Measurements from ENCODE around the gene MRPL28.
"Not testable (repeated sequence)": the region's sequence is repeated elsewhere in the genome, so short reads cannot be mapped to it uniquely, and the experiment has no call there.

MRPL28 gene

DNA sequence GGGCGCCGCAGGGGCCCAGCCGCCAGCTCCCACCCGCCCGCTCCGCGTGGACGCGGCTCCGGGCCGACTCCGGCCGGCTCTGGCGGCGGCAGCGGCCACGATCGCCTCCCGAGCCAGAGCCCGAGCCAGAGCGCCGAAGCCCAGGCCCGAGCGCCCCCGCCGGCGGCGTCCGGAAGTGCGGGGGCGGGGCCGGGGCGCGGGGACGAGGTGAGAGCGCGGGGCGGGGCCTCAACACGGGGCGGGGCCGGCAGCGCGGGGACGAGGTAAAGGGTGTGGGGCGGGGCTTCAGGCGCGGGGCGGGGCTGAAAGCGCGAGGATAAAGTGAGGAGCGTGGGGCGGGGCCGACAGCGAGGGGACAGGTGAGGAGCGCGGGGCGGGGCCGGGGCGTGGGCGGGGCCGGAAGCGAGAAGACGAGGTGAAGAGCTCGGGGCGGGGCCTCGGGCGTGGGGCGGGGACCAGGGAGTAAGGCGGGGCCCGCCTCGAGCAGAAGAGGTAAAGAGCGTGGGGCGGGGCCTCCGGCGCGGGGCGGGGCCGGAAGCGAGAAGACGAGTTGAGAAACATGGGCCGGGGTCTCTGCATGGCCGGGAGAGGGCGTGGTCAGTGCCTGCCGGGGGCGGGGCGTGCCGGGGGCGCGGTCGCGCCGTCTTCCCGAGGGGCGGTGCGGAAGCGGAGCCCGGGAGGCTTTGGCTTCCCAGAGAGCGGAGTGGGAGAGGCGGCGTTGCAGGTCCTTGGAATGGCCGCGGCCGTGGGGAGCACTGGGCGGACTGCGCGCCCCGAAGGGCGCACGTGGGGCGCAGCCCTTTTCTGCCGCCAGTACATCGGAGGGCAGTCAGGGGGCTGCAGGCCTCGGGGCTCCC lies 17.6 kb downstream of the MRPL28 start, which contains the start of gene AXIN1:
TSS of gene AXIN1 (minus strand) at position 177 of the 857 bp plus-strand sequence. CDS start 5,698 bp downstream, outside the sequence.
- H3K9ac ChIP-seq (ENCODE audit: insufficient read length): peak within 1 kb of the TSS; percentile 85
- TF ChIP-seq EZH2 (IDR thresholded peaks at IDR 0.05) (no peak), FOXP2 (optimal IDR thresholded peaks at IDR 0.05; ENCODE audit: control extremely low read depth, extremely low read length, insufficient read depth) (no peak), POLR2AphosphoS5 (IDR thresholded peaks at IDR 0.05; ENCODE audit: borderline replicate concordance, low read depth, low read length) (no peak)
- peaks cover 9% of the 10 kb centered on the region for H3K36me3 ChIP-seq (ENCODE audit: insufficient read depth, low read length)
- H3K9me3 ChIP-seq (ENCODE audit: low read depth, low read length): no peaks in the 10 kb centered on the region
- H3K4me3 ChIP-seq: peak within 1 kb of the TSS; percentile 84
- no peak within 1 kb of the TSS for H3K27ac ChIP-seq
- peak; percentile 82 for DNase-seq (ENCODE audit: low read depth, low spot score)

DNA sequence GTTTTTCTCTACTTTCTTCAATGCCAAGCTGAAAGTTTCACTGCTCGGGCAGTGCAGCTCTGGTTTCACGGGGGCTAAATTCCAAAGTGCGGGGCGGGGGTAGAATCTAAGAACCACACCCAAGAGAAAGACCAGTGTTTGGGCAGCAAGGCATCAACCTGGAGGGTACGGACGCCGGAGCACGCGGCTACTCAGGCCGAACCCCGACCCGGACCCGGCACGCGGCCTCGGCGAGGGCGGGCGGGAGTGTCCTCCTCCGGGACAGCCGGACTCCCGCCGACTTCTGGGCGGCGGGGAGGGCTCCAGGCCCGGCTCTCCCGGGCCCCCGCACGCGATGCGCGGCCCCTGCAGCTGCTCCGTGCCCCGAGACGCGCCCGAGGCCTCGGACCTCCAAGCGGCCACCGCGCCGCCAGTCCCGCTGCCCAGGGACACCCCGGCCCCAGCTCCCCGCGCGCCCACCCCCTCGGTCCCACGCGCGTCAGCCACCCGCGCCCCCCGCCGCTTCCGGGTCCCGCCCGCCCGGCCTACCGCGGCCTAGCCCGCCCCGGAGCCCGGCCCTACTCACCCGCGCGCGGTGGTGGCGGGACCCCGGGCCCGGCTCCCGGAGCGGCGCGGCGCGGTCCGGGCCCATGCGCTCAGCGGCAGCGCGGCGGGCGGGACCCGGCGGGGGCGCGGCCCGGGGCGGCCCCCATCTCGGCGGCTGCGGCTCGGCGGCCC lies 18.4 kb downstream of the MRPL28 start:
- no peak for DNase-seq (ENCODE audit: low read depth, low spot score)
- Histone ChIP-seq H3K27ac (no peak overlapping the region), H3K9me3 (ENCODE audit: low read depth, low read length) (no peaks in the 10 kb centered on the region), H3K36me3 (ENCODE audit: insufficient read depth, low read length) (peaks cover 9% of the 10 kb centered on the region), H3K4me3 (peak overlapping the region; percentile 84), H3K9ac (ENCODE audit: insufficient read length) (peak overlapping the region; percentile 85)
- no peak for TF ChIP-seq EZH2 (IDR thresholded peaks at IDR 0.05)
- TF ChIP-seq FOXP2 (optimal IDR thresholded peaks at IDR 0.05; ENCODE audit: control extremely low read depth, extremely low read length, insufficient read depth): no peak
- TF ChIP-seq POLR2AphosphoS5 (IDR thresholded peaks at IDR 0.05; ENCODE audit: borderline replicate concordance, low read depth, low read length): no peak

DNA sequence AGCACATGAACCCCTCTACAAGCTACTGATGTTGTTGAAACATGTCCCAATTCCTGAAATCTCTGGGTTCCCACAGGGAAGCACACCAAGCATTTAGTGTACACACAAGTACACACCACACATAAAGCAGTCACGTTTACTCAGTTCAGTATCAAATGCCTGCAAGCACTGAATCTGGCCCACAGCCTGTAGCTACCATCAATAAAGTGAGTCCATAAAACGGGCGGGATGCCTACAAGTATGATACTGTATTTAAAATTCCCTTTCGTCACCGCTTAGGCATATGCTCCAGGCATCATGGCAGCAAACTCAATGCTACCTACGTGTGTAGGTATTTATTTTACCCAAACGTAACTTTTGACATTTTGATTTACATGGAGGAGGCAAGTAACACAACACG lies 20.1 kb downstream of the MRPL28 start:
- DNase-seq (ENCODE audit: low read depth, low spot score): no peak
- Histone ChIP-seq H3K9ac (ENCODE audit: insufficient read length) (no peak overlapping the region), H3K4me3 (no peak overlapping the region), H3K9me3 (ENCODE audit: low read depth, low read length) (no peaks in the 10 kb centered on the region), H3K36me3 (ENCODE audit: insufficient read depth, low read length) (peaks cover 18% of the 10 kb centered on the region), H3K27ac (no peak overlapping the region)
- TF ChIP-seq POLR2AphosphoS5 (IDR thresholded peaks at IDR 0.05; ENCODE audit: borderline replicate concordance, low read depth, low read length) (no peak), EZH2 (IDR thresholded peaks at IDR 0.05) (no peak), FOXP2 (optimal IDR thresholded peaks at IDR 0.05; ENCODE audit: control extremely low read depth, extremely low read length, insufficient read depth) (no peak)

DNA sequence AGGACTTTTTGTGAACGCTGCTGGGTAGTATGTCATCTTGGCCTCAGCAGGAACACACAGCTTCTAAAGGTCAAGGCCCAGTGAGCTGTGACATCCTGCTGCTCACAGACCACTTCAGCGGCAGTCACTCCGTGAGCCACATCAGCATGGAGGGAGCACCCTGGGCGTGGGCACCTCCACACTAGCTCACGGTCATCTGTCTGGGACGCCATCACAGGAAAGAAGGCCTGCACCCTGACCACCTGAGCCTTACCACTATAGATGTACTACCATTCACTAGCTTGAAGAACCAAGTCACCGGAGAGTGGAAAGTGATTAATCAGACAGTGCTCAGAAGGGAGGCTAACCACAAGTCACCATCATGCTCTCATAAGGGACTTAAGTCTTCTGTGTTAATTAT lies 21.1 kb downstream of the MRPL28 start:
- peaks cover 24% of the 10 kb centered on the region for H3K36me3 ChIP-seq (ENCODE audit: insufficient read depth, low read length)
- TF ChIP-seq FOXP2 (optimal IDR thresholded peaks at IDR 0.05; ENCODE audit: control extremely low read depth, extremely low read length, insufficient read depth): no peak
- no peak for TF ChIP-seq EZH2 (IDR thresholded peaks at IDR 0.05)
- TF ChIP-seq POLR2AphosphoS5 (IDR thresholded peaks at IDR 0.05; ENCODE audit: borderline replicate concordance, low read depth, low read length): no peak
- H3K27ac ChIP-seq: no peak overlapping the region

DNA sequence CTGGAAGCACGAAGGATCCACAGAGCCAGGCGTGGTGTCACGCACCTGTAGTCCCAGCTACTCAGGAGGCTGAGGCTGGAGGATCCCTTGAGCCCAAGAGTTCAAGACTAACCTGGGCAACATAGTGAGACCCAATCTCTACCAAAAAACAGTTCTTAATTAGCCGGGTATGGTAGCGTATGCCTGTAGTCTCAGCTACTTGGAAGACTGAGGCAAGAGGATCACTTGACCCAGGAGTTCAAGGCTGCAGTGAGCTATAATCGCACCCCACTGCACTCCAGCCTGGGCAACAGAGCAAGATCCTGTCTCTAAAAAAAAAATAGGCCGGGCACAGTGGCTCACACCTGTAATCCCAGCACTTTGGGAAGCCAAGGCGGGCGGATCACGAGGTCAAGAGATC lies 21.8 kb downstream of the MRPL28 start:
- H3K36me3 ChIP-seq (ENCODE audit: insufficient read depth, low read length): peaks cover 26% of the 10 kb centered on the region
- H3K27ac ChIP-seq; H3K4me3 ChIP-seq; H3K9ac ChIP-seq (ENCODE audit: insufficient read length); DNase-seq (ENCODE audit: low read depth, low spot score); H3K9me3 ChIP-seq (ENCODE audit: low read depth, low read length): not testable (repeated sequence)

More for the DNA sequence above, 21.1 kb downstream of the MRPL28 start:
- DNase-seq (ENCODE audit: low read depth, low spot score): no peak
- Histone ChIP-seq H3K9ac (ENCODE audit: insufficient read length) (no peak overlapping the region), H3K4me3 (no peak overlapping the region), H3K9me3 (ENCODE audit: low read depth, low read length) (no peaks in the 10 kb centered on the region)

DNA sequence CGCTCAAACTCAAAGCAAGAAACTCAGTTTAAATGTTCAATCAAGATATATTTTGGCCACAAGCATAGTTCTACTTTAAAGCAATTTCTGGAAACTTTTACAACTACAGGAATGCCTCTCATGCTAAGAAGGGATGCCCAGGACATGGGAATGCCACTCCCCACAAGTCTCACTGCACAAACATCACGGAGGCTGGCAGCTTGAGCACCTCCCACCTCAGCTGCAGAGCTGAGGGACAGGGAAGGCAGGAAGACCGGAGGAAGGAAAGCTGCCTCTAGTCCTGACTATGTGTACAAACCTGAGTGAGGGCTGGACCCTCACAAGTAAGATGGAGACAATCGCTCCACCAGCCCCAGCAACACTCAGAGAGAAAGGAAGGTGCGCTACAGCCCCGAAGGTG lies 23.1 kb downstream of the MRPL28 start:
- H3K36me3 ChIP-seq (ENCODE audit: insufficient read depth, low read length): peaks cover 26% of the 10 kb centered on the region
- TF ChIP-seq EZH2 (IDR thresholded peaks at IDR 0.05) (no peak), POLR2AphosphoS5 (IDR thresholded peaks at IDR 0.05; ENCODE audit: borderline replicate concordance, low read depth, low read length) (no peak), FOXP2 (optimal IDR thresholded peaks at IDR 0.05; ENCODE audit: control extremely low read depth, extremely low read length, insufficient read depth) (no peak)
- H3K27ac ChIP-seq: no peak overlapping the region
- H3K9me3 ChIP-seq (ENCODE audit: low read depth, low read length): no peaks in the 10 kb centered on the region
- no peak overlapping the region for H3K9ac ChIP-seq (ENCODE audit: insufficient read length)
- no peak overlapping the region for H3K4me3 ChIP-seq
- DNase-seq (ENCODE audit: low read depth, low spot score): no peak

DNA sequence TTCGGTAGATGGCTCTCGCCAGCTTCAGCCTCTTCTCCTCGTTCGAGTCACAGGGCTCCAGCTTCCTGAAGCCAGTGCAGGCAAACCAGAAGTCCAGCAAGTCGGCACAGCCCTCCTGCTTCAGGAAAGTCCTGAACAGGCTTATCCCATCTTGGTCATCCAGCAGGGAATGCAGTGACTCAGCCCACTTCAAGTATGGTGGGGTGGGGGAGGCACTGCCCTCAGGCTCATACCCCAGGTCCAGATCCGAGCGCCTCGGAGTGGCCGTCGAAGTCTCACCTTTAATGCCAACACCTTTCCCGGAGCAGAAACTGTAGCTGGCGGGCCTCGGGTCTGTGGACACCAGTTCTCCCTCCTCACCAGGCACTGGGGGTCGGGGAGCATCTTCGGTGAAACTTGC lies 23.8 kb downstream of the MRPL28 start:
- no peak overlapping the region for H3K27ac ChIP-seq
- H3K9me3 ChIP-seq (ENCODE audit: low read depth, low read length): no peaks in the 10 kb centered on the region
- no peak for DNase-seq (ENCODE audit: low read depth, low spot score)
- peaks cover 26% of the 10 kb centered on the region for H3K36me3 ChIP-seq (ENCODE audit: insufficient read depth, low read length)
- TF ChIP-seq FOXP2 (optimal IDR thresholded peaks at IDR 0.05; ENCODE audit: control extremely low read depth, extremely low read length, insufficient read depth) (no peak), EZH2 (IDR thresholded peaks at IDR 0.05) (no peak), POLR2AphosphoS5 (IDR thresholded peaks at IDR 0.05; ENCODE audit: borderline replicate concordance, low read depth, low read length) (no peak)
- H3K4me3 ChIP-seq: no peak overlapping the region
- H3K9ac ChIP-seq (ENCODE audit: insufficient read length): no peak overlapping the region

DNA sequence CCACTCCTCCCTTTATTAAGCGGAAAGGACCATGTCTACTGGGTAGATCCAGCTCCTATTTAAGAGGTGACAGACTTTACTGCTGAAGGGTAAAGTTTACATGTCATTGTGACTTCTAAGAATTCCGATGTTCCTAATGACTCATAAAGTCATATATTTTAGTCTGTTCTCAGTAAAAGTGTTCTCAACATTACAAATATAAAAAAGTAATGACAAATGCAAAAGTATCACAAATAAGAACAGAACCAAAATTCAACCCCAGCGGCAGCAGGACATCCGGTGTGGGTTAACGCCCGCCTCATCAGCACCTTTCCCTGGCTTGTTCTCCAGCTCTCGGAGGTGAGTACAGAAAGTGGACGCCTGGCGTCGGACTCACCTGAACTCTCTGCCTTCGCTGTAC lies 24.6 kb downstream of the MRPL28 start:
- no peak for DNase-seq (ENCODE audit: low read depth, low spot score)
- Histone ChIP-seq H3K9ac (ENCODE audit: insufficient read length) (no peak overlapping the region), H3K9me3 (ENCODE audit: low read depth, low read length) (no peaks in the 10 kb centered on the region), H3K36me3 (ENCODE audit: insufficient read depth, low read length) (peaks cover 26% of the 10 kb centered on the region), H3K27ac (no peak overlapping the region), H3K4me3 (no peak overlapping the region)
- TF ChIP-seq POLR2AphosphoS5 (IDR thresholded peaks at IDR 0.05; ENCODE audit: borderline replicate concordance, low read depth, low read length) (no peak), EZH2 (IDR thresholded peaks at IDR 0.05) (no peak), FOXP2 (optimal IDR thresholded peaks at IDR 0.05; ENCODE audit: control extremely low read depth, extremely low read length, insufficient read depth) (no peak)
